DND-41 (cell line): ENCODE data around the gene LRG1.

ENCODE experiments used
- ATAC-seq: fragments of 200-7000 bp; cut with Tn5 transposase; 3 replicates; pipeline ENCODE4 v1.9.1; 2021; ENCODE audit warnings: low read depth; ENCODE audit not compliant: insufficient read depth
- DNase-seq: peaks from one replicate; pipeline ENCODE4 v3.0.0-alpha.2; 2020
- H2AFZ ChIP-seq: 2 replicates; pipeline ENCODE4 v1.6.0; 2012; ENCODE audit warnings: low read depth, low read length
- H3K27ac ChIP-seq: 2 replicates; pipeline ENCODE4 v1.5.1; 2012; ENCODE audit warnings: low read length, inconsistent platforms
- H3K27me3 ChIP-seq: fragments of 200-600 bp; sonication (generic); 2 replicates; pipeline ENCODE4 v1.6.0; 2012; ENCODE audit warnings: low read length, mild to moderate bottlenecking, inconsistent platforms; ENCODE audit not compliant: insufficient read depth, poor library complexity
- H3K36me3 ChIP-seq: 2 replicates; pipeline ENCODE4 v1.5.1; 2012; ENCODE audit warnings: low read length, inconsistent platforms; ENCODE audit not compliant: insufficient read depth
- H3K4me1 ChIP-seq: 2 replicates; pipeline ENCODE4 v1.5.1; 2012; ENCODE audit warnings: mild to moderate bottlenecking, low read length; ENCODE audit not compliant: insufficient read depth
- H3K4me2 ChIP-seq: 2 replicates; pipeline ENCODE4 v1.6.0; 2012; ENCODE audit warnings: mild to moderate bottlenecking, moderate library complexity, low read length, inconsistent platforms; ENCODE audit not compliant: insufficient read depth
- H3K4me3 ChIP-seq, 2 experiments: fragments of 200-600 bp in 1 of 2; shearing (Covaris generic) in 1 of 2; 2 replicates each; pipeline ENCODE4 v1.5.1; 2012 to 2016; ENCODE audit warnings: inconsistent platforms in 2 of 2, low read length in 2 of 2, mild to moderate bottlenecking in 2 of 2, low read depth in 1 of 2, moderate library complexity in 1 of 2
- H3K79me2 ChIP-seq: 2 replicates; pipeline ENCODE4 v1.6.0; 2012; ENCODE audit warnings: low read length, inconsistent platforms; ENCODE audit not compliant: insufficient read depth
- H3K9ac ChIP-seq: 2 replicates; pipeline ENCODE4 v1.6.0; 2012; ENCODE audit warnings: low read depth, mild to moderate bottlenecking, inconsistent platforms, low read length, moderate library complexity
- H3K9me3 ChIP-seq: 2 replicates; pipeline ENCODE4 v1.5.1; 2012; ENCODE audit warnings: low read length, moderate library complexity, mild to moderate bottlenecking, inconsistent platforms; ENCODE audit not compliant: insufficient read depth, severe bottlenecking
- H4K20me1 ChIP-seq: 2 replicates; pipeline ENCODE4 v1.6.0; 2012; ENCODE audit warnings: low read length; ENCODE audit not compliant: insufficient read depth
- EZH2 ChIP-seq: IDR thresholded peaks from 3 replicates; pipeline ENCODE4 v1.6.1; 2012; ENCODE audit warnings: borderline replicate concordance, low read depth, mild to moderate bottlenecking, moderate library complexity, low read length, inconsistent platforms; ENCODE audit not compliant: severe bottlenecking
- TF ChIP-seq, protein P1 (sequence below): IDR thresholded peaks from 2 replicates; pipeline ENCODE4 v1.5.1; 2012; ENCODE audit warnings: borderline replicate concordance, low read length, moderate library complexity, mild to moderate bottlenecking; ENCODE audit not compliant: poor library complexity, severe bottlenecking; ENCODE audit errors: extremely low read depth

LRG1 gene

DNA sequence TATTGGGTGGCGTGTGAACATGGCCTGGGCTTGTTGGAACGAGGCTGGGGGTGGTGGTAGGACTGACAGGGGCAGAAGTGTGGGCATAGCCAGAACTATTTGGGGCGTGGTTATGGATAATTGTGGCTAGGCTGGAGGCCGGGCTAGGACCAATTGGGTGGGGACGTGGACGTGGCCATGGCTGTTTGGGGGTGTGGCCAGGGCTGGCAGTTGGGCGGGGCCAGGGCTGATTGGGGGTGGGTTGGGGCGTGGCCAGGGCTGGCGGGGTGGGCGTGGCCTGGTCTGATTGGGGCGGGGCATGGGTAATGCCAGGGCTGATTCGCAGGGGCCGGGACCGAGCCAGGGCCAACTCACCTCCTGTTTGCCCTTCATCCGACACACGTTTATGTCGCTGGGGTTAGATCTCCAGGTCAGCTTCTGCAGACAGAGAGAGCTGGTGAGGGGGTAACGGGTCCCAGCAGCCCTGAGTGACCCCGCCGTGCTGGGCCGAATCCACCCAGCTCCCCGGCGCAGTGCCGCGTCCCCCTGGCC is 16.8 kb upstream of the LRG1 start:
- Histone ChIP-seq H3K4me3 (no peak overlapping the region), H2AFZ (no peak overlapping the region), H3K4me2 (no peak overlapping the region), H3K4me1 (peaks cover 3% of the 10 kb centered on the region; the same call in 1 of the 2 replicates), H3K27me3 (no peaks in the 10 kb centered on the region), H3K79me2 (no peaks in the 10 kb centered on the region), H3K36me3 (no peaks in the 10 kb centered on the region), H3K27ac (no peak overlapping the region), H3K9ac (no peak overlapping the region), H4K20me1 (no peaks in the 10 kb centered on the region), H3K9me3 (no peaks in the 10 kb centered on the region)
- ATAC-seq (peak; percentile 19; the same call in 1 of the 3 replicates), DNase-seq (peak; percentile 32)
- TF ChIP-seq, protein P1, sequence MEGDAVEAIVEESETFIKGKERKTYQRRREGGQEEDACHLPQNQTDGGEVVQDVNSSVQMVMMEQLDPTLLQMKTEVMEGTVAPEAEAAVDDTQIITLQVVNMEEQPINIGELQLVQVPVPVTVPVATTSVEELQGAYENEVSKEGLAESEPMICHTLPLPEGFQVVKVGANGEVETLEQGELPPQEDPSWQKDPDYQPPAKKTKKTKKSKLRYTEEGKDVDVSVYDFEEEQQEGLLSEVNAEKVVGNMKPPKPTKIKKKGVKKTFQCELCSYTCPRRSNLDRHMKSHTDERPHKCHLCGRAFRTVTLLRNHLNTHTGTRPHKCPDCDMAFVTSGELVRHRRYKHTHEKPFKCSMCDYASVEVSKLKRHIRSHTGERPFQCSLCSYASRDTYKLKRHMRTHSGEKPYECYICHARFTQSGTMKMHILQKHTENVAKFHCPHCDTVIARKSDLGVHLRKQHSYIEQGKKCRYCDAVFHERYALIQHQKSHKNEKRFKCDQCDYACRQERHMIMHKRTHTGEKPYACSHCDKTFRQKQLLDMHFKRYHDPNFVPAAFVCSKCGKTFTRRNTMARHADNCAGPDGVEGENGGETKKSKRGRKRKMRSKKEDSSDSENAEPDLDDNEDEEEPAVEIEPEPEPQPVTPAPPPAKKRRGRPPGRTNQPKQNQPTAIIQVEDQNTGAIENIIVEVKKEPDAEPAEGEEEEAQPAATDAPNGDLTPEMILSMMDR: no peak
- TF ChIP-seq EZH2: no peak

DNA sequence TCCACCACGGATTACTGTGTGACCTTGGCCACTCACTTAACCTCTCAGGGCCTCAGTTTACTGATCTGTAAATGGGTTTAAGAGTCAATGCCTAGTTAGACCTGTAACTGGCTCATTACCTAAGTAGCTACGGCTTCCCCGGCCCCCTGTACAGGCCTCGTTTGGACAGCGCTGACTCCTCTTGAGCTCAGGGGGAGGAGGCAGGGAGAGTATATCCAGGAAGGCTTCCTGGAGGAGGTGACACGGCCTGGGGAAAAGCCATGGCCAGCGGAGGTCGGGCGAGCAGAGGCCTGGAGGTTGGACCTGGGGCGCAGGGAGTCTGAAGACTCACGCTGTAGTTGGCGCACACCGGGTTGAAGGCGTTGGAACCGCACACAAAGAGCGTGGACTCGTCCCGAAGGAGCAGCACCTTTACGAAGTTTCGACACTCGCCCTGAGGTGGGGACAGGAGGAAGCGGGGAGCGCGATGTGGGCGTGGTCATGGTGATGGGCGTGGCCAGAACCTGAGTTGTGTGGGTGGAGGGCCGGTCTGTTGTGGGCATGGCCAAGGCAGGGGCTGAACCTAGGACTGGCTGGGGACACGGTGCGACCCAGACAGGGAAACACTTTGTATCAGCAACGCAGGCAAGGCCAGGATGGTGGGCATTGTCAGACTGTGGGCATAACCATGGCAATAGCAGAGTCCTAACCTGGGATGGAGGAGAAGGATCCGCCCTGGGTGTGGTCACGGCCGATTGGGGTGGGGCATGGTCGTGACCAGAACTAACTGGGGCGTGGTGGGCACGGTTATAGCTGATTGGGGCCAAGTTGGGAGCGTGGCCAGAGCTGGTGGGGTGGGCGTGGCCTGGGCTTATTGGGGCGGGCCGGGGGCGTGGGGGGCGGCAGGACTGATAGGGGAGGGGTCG is 16.1 kb upstream of the LRG1 start:
- no peak overlapping the region for H2AFZ ChIP-seq
- H3K9ac ChIP-seq: no peak overlapping the region
- TF ChIP-seq, protein P1: no peak
- TF ChIP-seq EZH2: no peak
- H4K20me1 ChIP-seq: no peaks in the 10 kb centered on the region
- DNase-seq (peak; percentile 18), ATAC-seq (peak; percentile 31; the same call in 1 of the 3 replicates)
- peaks cover 3% of the 10 kb centered on the region; the same call in 1 of the 2 replicates for H3K4me1 ChIP-seq
- no peak overlapping the region for H3K27ac ChIP-seq
- H3K9me3 ChIP-seq: no peaks in the 10 kb centered on the region
- H3K36me3 ChIP-seq: no peaks in the 10 kb centered on the region
- H3K4me2 ChIP-seq: no peak overlapping the region
- no peaks in the 10 kb centered on the region for H3K27me3 ChIP-seq
- H3K79me2 ChIP-seq: no peaks in the 10 kb centered on the region
- H3K4me3 ChIP-seq: no peak overlapping the region

DNA sequence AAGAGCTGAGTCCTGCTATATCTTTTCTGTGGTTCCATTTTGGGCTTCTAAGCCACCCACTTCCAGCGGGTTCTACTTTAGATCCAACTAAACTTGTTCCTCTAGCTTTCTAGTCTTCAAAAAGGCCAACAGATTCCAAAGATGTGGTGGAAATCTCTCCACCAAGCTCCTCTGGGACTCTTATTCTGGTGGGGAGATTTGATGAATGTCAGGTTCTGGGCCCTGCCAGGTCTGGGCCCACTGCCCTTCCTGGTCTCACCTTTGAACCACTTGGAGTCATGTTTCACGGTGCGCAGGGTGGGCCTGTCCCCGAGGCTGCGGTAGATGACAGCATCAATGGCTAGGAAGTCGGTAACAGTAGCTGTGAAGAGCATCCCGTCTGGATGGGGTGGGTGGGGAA is 14.9 kb upstream of the LRG1 start:
- Histone ChIP-seq H4K20me1 (no peaks in the 10 kb centered on the region), H2AFZ (no peak overlapping the region), H3K27ac (no peak overlapping the region), H3K9ac (no peak overlapping the region), H3K4me3 (no peak overlapping the region), H3K4me1 (peaks cover 3% of the 10 kb centered on the region; the same call in 1 of the 2 replicates), H3K4me2 (no peak overlapping the region), H3K27me3 (no peaks in the 10 kb centered on the region), H3K36me3 (no peaks in the 10 kb centered on the region), H3K79me2 (no peaks in the 10 kb centered on the region), H3K9me3 (no peaks in the 10 kb centered on the region)
- TF ChIP-seq EZH2: no peak
- TF ChIP-seq, protein P1: no peak
- DNase-seq (no peak), ATAC-seq (no peak)
